Peyer's patch (tissue), 4 donors: ENCODE data around the gene EFCAB8. TPM values are rescaled to one million over a fixed set of nuclear protein-coding genes. Genes with fewer than 3 reads are reported as not detected.

Source experiments
- DNase-seq, 3 donors: peaks; one replicate each; pipeline ENCODE4 v3.0.0-alpha.2; 2017 to 2019
- H3K27ac ChIP-seq, 4 donors: fragments of 200-600 bp; sonication (generic); one replicate each; pipeline ENCODE4 v1.5.1; 2016 to 2019
- H3K27me3 ChIP-seq, 2 donors: fragments of 200-600 bp; sonication (generic); one replicate each; pipeline ENCODE4 v1.5.1; 2019
- H3K36me3 ChIP-seq, 3 donors: fragments of 200-600 bp; sonication (generic); one replicate each; pipeline ENCODE4 v1.5.1; 2016 to 2019
- H3K4me1 ChIP-seq, 4 donors: fragments of 200-600 bp; sonication (generic); one replicate each; pipeline ENCODE4 v1.5.1; 2016 to 2019
- H3K4me3 ChIP-seq, 4 donors: fragments of 200-600 bp; sonication (generic); 1 replicate in 3 of 4; 2 replicates in 1 of 4; pipeline ENCODE4 v1.5.1; 2016 to 2019; ENCODE audit warnings: mild to moderate bottlenecking in 1 of 4
- H3K9me3 ChIP-seq, 4 donors: fragments of 200-600 bp; sonication (generic); one replicate each; pipeline ENCODE4 v1.5.1; 2016 to 2019; ENCODE audit warnings: mild to moderate bottlenecking in 1 of 4
- POLR2A ChIP-seq, 2 donors: fragments of 450-650 bp; IDR thresholded peaks; one replicate each; pipeline ENCODE4 v1.5.1; 2017; ENCODE audit warnings: antibody characterized with exemption in 2 of 2, mild to moderate bottlenecking in 2 of 2, moderate library complexity in 2 of 2
- total RNA-seq, 4 donors: library from RNA; depleted of rRNA; stranded (reverse); fragments of >200 nt; gene quantifications; one replicate each; pipeline ENCODE4 v1.1.0, GENCODE V29; 2016
- TF ChIP-seq, protein P1 (sequence below), 6 experiments: fragments of 450-650 bp in 4 of 6; fragments of 200-600 bp in 2 of 6; sonication (generic) in 1 of 6; IDR thresholded peaks; one replicate each; pipeline ENCODE4 v1.5.1; 2017 to 2019; ENCODE audit warnings: antibody characterized with exemption in 6 of 6, mild to moderate bottlenecking in 3 of 6, moderate library complexity in 1 of 6

The EFCAB8 gene
- total RNA-seq, 4 donors from 2014 or later = 0.83 TPM; not detected in 3

DNA sequence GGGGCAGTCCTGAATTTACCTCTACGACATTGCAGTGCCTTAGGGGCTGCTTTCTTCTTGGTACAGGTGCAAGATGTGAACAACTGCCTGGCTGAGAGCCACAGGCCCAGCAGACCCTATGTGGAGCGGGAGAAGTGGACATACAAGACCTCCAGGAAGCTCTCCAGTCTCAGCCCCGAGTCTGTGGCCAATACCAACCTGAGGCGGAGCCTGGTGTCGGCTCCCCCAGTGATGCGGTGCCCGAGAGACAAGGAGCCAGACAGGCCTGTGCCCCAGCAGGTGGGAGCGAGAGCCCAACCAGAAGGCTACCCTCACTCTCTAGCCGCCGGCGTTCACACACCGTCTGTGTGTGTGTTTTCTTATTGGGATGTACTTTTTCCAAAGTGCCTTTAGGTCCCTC is 59.6 kb downstream of the EFCAB8 start:
- Histone ChIP-seq H3K4me3 (no peak overlapping the region), H3K27me3 (no peaks in the 10 kb centered on the region), H3K27ac (no peak overlapping the region), H3K36me3 (no peaks in the 10 kb centered on the region), H3K9me3 (peaks cover 0 to 21% (median 5%) of the 10 kb centered on the region in 4 donors), H3K4me1 (no peaks in the 10 kb centered on the region)
- no peak for DNase-seq
- no peak for TF ChIP-seq POLR2A (IDR thresholded peaks at IDR 0.05)

DNA sequence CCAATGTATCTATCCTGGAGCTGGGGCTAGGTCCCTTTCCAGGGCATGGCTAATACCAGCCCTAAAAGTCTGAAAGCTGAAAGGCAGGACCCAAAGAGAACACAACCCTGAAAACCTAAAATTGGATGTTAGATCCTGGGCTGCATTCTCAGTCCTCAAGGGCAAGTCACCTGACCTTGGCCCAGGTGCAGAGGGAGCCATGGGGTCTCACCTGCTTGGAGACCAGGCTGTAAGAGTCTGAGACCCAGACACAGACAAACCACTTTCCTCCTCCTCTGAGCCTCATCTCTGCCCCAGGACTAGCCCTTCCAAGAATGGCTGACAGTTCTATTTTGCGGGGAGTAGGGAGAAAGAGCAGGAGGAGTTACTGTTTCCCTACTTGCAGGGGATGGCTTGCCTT is 60.0 kb downstream of the EFCAB8 start:
- no peak for DNase-seq
- no peak for TF ChIP-seq POLR2A (IDR thresholded peaks at IDR 0.05)
- TF ChIP-seq, protein P1, sequence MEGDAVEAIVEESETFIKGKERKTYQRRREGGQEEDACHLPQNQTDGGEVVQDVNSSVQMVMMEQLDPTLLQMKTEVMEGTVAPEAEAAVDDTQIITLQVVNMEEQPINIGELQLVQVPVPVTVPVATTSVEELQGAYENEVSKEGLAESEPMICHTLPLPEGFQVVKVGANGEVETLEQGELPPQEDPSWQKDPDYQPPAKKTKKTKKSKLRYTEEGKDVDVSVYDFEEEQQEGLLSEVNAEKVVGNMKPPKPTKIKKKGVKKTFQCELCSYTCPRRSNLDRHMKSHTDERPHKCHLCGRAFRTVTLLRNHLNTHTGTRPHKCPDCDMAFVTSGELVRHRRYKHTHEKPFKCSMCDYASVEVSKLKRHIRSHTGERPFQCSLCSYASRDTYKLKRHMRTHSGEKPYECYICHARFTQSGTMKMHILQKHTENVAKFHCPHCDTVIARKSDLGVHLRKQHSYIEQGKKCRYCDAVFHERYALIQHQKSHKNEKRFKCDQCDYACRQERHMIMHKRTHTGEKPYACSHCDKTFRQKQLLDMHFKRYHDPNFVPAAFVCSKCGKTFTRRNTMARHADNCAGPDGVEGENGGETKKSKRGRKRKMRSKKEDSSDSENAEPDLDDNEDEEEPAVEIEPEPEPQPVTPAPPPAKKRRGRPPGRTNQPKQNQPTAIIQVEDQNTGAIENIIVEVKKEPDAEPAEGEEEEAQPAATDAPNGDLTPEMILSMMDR (IDR thresholded peaks at IDR 0.05) = no peak
- Histone ChIP-seq H3K36me3 (no peaks in the 10 kb centered on the region), H3K27ac (no peak overlapping the region), H3K27me3 (no peaks in the 10 kb centered on the region), H3K4me1 (no peaks in the 10 kb centered on the region), H3K4me3 (no peak overlapping the region), H3K9me3 (peaks cover 0 to 21% (median 5%) of the 10 kb centered on the region in 4 donors)

DNA sequence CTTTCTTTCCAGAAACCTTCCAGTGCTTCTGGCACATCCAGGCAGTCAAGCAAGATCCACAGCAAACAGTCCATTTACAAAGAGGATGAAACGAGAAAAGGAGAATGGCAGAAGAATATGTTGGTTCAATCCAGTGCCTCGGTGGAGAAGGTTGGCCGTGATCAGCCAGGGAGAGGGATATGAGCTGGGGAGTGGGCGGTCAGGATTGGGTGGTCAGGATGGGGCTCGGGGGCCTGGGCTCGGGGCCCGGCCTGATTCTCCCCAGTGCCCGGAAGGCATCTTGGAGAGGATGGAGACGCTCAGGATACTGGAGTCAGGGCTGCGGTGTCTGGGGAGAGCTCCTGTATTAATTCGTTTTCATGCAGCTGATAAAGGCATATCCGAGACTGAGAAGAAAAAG is 61.3 kb downstream of the EFCAB8 start:
- H3K27me3 ChIP-seq = no peaks in the 10 kb centered on the region
- no peak for TF ChIP-seq POLR2A (IDR thresholded peaks at IDR 0.05)
- TF ChIP-seq, protein P1 (IDR thresholded peaks at IDR 0.05) = no peak
- H3K4me1 ChIP-seq = no peaks in the 10 kb centered on the region
- no peaks in the 10 kb centered on the region for H3K36me3 ChIP-seq
- no peak overlapping the region for H3K27ac ChIP-seq
- no peak for DNase-seq
- H3K4me3 ChIP-seq = no peak overlapping the region
- H3K9me3 ChIP-seq = peaks cover 0 to 17% (median 5%) of the 10 kb centered on the region in 4 donors

DNA sequence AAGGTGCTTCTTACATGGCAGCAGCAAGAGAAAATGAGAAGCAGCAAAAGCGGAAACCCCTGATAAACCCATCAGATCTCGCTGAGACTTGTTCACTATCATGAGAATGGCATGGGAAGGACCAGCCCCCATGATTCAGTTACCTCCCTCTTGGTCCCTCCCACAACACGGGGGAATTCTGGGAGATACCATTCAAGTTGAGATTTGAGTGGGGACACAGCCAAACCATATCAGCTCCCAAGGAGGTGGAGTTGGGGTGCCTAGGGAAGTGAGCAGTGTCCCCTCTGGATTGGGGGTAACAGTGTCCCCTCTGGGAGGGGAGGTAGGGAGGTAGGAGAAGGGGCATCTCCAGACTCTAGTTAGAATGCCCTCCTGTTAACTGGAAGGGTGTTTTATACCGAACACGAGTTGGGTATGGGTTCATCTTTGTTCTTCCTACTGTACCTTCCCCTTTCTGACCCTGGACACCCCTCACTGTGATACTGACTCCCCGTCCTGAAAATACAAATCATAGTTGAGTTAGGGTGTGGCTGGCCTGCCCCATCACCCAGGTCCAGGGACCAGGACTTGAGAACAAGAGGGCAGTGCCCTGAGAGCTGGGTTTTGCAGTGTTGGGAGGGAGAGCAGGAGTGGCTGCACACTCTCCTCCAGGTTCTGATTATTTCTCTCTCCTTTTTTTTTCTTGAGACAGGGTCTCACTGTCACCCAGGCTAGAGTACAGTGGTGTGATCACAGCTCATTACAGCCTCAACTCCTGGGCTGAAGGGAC is 62.0 kb downstream of the EFCAB8 start:
- no peak overlapping the region for H3K27ac ChIP-seq

DNA sequence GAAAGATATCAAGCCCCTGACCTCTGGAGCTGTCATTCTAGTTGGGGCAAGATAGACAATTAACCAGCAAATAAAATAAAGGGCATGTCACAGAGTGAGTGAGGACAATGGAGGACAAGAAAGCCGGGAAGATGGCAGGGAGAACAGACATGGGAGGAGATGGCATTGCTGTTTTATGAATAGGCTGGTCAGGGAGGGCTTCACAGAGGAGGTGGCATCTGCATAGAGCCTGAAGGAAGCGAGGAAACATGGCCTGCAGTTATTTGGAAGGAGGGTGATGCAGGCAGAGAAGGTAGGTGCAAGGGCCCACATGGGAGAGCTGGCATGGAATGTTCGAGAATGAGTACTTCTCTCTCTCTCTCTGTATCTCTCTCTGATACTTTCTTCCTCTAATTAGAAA is 63.7 kb downstream of the EFCAB8 start:
- TF ChIP-seq, protein P1 (IDR thresholded peaks at IDR 0.05) = no peak
- no peak for TF ChIP-seq POLR2A (IDR thresholded peaks at IDR 0.05)
- no peak for DNase-seq

More for the DNA sequence above, 62.0 kb downstream of the EFCAB8 start:
- H3K9me3 ChIP-seq = peaks cover 0 to 10% (median 1%) of the 10 kb centered on the region in 4 donors
- H3K27me3 ChIP-seq = no peaks in the 10 kb centered on the region
- no peak overlapping the region for H3K4me3 ChIP-seq
- no peak for DNase-seq
- H3K36me3 ChIP-seq = no peaks in the 10 kb centered on the region
- H3K4me1 ChIP-seq = no peaks in the 10 kb centered on the region
- no peak for TF ChIP-seq POLR2A (IDR thresholded peaks at IDR 0.05)
- TF ChIP-seq, protein P1 (IDR thresholded peaks at IDR 0.05) = no peak

DNA sequence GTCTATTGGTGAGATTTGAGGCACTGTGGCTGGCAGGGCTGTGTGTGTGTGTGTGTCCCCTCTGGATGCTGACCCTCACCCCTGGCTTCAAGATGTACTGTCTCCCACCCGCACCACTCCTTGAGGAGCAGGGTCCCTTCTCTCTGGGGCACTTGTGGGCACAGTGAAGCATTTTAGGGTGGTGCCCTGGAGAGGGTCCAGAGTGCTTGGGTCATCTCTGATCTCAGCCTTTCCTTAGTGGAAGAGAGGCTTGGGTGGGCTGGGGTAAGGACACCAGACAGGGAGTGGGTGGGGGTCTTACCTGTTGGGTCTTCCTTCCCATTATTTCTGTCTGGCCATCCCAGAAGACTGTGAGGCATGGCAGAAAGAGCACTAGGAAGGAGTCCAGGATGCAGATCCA is 66.1 kb downstream of the EFCAB8 start:
- Histone ChIP-seq H3K36me3 (no peaks in the 10 kb centered on the region), H3K27me3 (no peaks in the 10 kb centered on the region), H3K4me1 (no peaks in the 10 kb centered on the region), H3K9me3 (no peaks in the 10 kb centered on the region), H3K27ac (no peak overlapping the region), H3K4me3 (no peak overlapping the region)
- TF ChIP-seq, protein P1 (IDR thresholded peaks at IDR 0.05) = no peak
- no peak for TF ChIP-seq POLR2A (IDR thresholded peaks at IDR 0.05)
- DNase-seq = no peak

More for the DNA sequence above, 63.7 kb downstream of the EFCAB8 start:
- no peaks in the 10 kb centered on the region for H3K27me3 ChIP-seq
- H3K4me1 ChIP-seq = no peaks in the 10 kb centered on the region
- H3K27ac ChIP-seq = no peak overlapping the region
- H3K9me3 ChIP-seq = no peaks in the 10 kb centered on the region
- no peaks in the 10 kb centered on the region for H3K36me3 ChIP-seq
- H3K4me3 ChIP-seq = no peak overlapping the region
